ENCODE measurements around the gene EID3. TPM values are rescaled to one million over a fixed set of nuclear protein-coding genes. Genes with fewer than 3 reads are reported as not detected.

Gene EID3
- total RNA-seq (2021; ENCODE audit: unreplicated experiment) (3.0 TPM), Bru-seq, nascent RNA (percentile 99 among the genes with signal in this experiment), BruChase-seq, experiment 1, labeled RNA remaining after a 6-hour chase (percentile 93 among the genes with signal in this experiment), BruChase-seq, experiment 2, labeled RNA remaining after a 2-hour chase (percentile 92 among the genes with signal in this experiment)
- polyA plus RNA-seq (2012) = 0.49 and 1.3 TPM in 2 replicates
- long read RNA-seq = 0 reads

- Histone ChIP-seq H3K9me3 (ENCODE audit: control insufficient read depth in 1 of 2, insufficient read depth in 1 of 2, low read depth in 1 of 2, low read length in 2 of 2) (no peaks in the 10 kb centered on the region), H3K9ac (ENCODE audit: low read length) (no peak within 1 kb of the TSS), H3K4me3 (replicated peaks in 1 of 2; ENCODE audit: low read depth in 1 of 2, low read length in 2 of 2) (no peak within 1 kb of the TSS), H3K27me3 (ENCODE audit: insufficient read depth, low read length) (no peaks in the 10 kb centered on the region), H3K36me3 (ENCODE audit: control insufficient read depth in 1 of 2, insufficient read depth in 2 of 2, low read length in 2 of 2) (peaks cover 5 to 57% of the 10 kb centered on the region in 2 experiments; a peak in 2 of 4 replicates), H3K79me2 (ENCODE audit: insufficient read depth, low read length) (peaks cover 100% of the 10 kb centered on the region), H3K27ac (ENCODE audit: low read depth, low read length) (no peak within 1 kb of the TSS), H3K4me1 (ENCODE audit: control insufficient read depth in 1 of 2, insufficient read depth in 2 of 2, low read length in 2 of 2) (peaks cover 5 to 38% of the 10 kb centered on the region in 2 experiments; a peak in 3 of 4 replicates), H4K20me1 (ENCODE audit: insufficient read depth) (peaks cover 64% of the 10 kb centered on the region; the same call in 1 of the 2 replicates), H3K4me2 (ENCODE audit: low read length) (no peak within 1 kb of the TSS), H2AFZ (ENCODE audit: low read depth, low read length, poor library complexity, severe bottlenecking) (no peak within 1 kb of the TSS), H3K9me2 (ENCODE audit: insufficient read depth) (no peaks in the 10 kb centered on the region)
- TF ChIP-seq REST (IDR thresholded peaks at IDR 0.05; ENCODE audit: low read depth) (no peak), EZH2 (IDR thresholded peaks at IDR 0.05) (no peak), SIN3A (IDR thresholded peaks at IDR 0.05; ENCODE audit: low read depth) (no peak), ZBTB33 (IDR thresholded peaks at IDR 0.05; ENCODE audit: extremely low read depth, insufficient replicate concordance, low read length) (no peak)
- DNase-seq (ENCODE audit: low read depth, low spot score) = no peak
- CTCF ChIA-PET = no interaction called here
- RAD21 ChIA-PET (ENCODE audit: low non-redundant PET in 1 of 2, low total read pairs in 2 of 2, uncharacterized antibody in 2 of 2, unreplicated experiment in 2 of 2) = no interaction called here
- ATAC-seq = no peak
- POLR2A ChIA-PET = no interaction called here
- no TSS peak for BruUV-seq (replicated peaks)
- intact Hi-C loops (cut with micrococcal nuclease) = no loop called here
These were observed at the start of gene EID3 for GRCh38 chr12:104303538-104304151. Gene EID3, plus strand, starts transcription at chr12:104303739. Its CDS starts 196 bp downstream, at chr12:104303935.
